ENCODE results near the gene PRIM2. TPM values are rescaled to one million over a fixed set of nuclear protein-coding genes. Genes with fewer than 3 reads are reported as not detected.

PRIM2 gene
- total and polyA plus RNA-seq, 2 experiments from 2014 or later: 45.5 to 75.2 TPM

GRCh38 chr6:57275384-57275783, 42.0 kb upstream of the PRIM2 start (continued):
- TF ChIP-seq EZH2phosphoT487 (IDR thresholded peaks at IDR 0.05; ENCODE audit: unreplicated experiment): no peak
- TF ChIP-seq, protein P1, sequence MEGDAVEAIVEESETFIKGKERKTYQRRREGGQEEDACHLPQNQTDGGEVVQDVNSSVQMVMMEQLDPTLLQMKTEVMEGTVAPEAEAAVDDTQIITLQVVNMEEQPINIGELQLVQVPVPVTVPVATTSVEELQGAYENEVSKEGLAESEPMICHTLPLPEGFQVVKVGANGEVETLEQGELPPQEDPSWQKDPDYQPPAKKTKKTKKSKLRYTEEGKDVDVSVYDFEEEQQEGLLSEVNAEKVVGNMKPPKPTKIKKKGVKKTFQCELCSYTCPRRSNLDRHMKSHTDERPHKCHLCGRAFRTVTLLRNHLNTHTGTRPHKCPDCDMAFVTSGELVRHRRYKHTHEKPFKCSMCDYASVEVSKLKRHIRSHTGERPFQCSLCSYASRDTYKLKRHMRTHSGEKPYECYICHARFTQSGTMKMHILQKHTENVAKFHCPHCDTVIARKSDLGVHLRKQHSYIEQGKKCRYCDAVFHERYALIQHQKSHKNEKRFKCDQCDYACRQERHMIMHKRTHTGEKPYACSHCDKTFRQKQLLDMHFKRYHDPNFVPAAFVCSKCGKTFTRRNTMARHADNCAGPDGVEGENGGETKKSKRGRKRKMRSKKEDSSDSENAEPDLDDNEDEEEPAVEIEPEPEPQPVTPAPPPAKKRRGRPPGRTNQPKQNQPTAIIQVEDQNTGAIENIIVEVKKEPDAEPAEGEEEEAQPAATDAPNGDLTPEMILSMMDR (conservative IDR thresholded peaks at IDR 0.05; ENCODE audit: low read depth in 2 of 2): no peak

DNA sequence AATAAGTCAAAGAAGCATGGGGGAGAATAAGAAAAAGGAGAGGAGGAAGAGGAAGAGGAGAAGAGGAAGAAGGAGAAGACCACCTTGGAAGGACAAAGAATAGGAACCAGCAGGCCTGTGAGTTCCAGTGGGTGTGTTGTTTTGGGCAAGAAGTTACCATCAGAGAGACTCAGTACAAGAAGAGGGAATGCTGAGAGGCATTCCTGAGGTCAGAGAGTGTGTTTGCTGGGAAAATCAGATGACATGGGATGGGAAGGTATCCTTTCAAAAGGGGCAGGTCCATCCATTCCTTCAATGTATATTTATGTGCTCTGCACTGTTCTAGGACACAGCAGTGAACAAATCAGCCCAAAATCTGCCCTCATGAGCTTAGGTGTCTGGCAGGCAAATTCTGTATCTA, 40.5 kb upstream of the PRIM2 start:
- H3K36me3 Mint-ChIP-seq (ENCODE audit: low read depth): peaks cover 26% of the 10 kb centered on the region; the same call in 2 of the 3 replicates
- H4K20me1 ChIP-seq (replicated peaks; ENCODE audit: insufficient read depth): no peaks in the 10 kb centered on the region
- ATAC-seq (no peak), DNase-seq (ENCODE audit: low spot score) (no peak)
- H3K27ac ChIP-seq (ENCODE audit: low read depth): no peak overlapping the region
- no peaks in the 10 kb centered on the region for H3K79me2 ChIP-seq (replicated peaks; ENCODE audit: insufficient read depth)
- TF ChIP-seq ZNF462 (CRISPR knock-in tag; IDR thresholded peaks at IDR 0.05): no peak
- no peak for TF ChIP-seq EZH2 (IDR thresholded peaks at IDR 0.05; ENCODE audit: low read depth, unreplicated experiment)
- no peaks in the 10 kb centered on the region for H3K36me3 ChIP-seq (ENCODE audit: insufficient read depth)
- no peaks in the 10 kb centered on the region for H3K4me1 ChIP-seq (ENCODE audit: insufficient read depth)
- peaks cover 6% of the 10 kb centered on the region for H3K27me3 Mint-ChIP-seq (ENCODE audit: insufficient read depth, low read depth, poor library complexity)
- H3K9me3 Mint-ChIP-seq: peaks cover 31% of the 10 kb centered on the region
- no peak overlapping the region for H3K27ac Mint-ChIP-seq
- H2AFZ ChIP-seq: no peak overlapping the region
- no peak overlapping the region for H3K4me3 Mint-ChIP-seq
- H3K4me1 Mint-ChIP-seq: no peaks in the 10 kb centered on the region
- no peaks in the 10 kb centered on the region for H3K27me3 ChIP-seq (ENCODE audit: insufficient read depth)
- H3K4me2 ChIP-seq: no peak overlapping the region
- no peaks in the 10 kb centered on the region for H3F3A ChIP-seq (replicated peaks; ENCODE audit: low read depth)
- no peak overlapping the region for H3K4me3 ChIP-seq
- H3K9me2 ChIP-seq (ENCODE audit: insufficient read depth): no peaks in the 10 kb centered on the region; the same call in 1 of the 2 replicates

All from GM23338 (cell line).